Measurements from ENCODE around the gene APBA1. TPM values are rescaled to one million over a fixed set of nuclear protein-coding genes. Genes with fewer than 3 reads are reported as not detected.

The APBA1 gene
- total and polyA plus RNA-seq, 9 of the 15 experiments (the other 6 are each of a cell fraction or from before 2014, with no cell fraction given) = 0.01 to 0.02 TPM; not detected in 7

- H3K4me3 ChIP-seq = no peak overlapping the region
- peaks cover 0 to 8% of the 10 kb centered on the region in 2 experiments; a peak in 2 of 5 replicates for H3K27me3 ChIP-seq (ENCODE audit: control insufficient read depth in 2 of 2, insufficient read depth in 2 of 2, low read length in 2 of 2)
- H3K36me3 ChIP-seq (ENCODE audit: control insufficient read depth, insufficient read depth, low read length) = no peaks in the 10 kb centered on the region
- in situ Hi-C loops (cut with MboI) = no loop called here
- intact Hi-C loops (cut with micrococcal nuclease) = no loop called here
- ATAC-seq = no peak
- no peak overlapping the region for H3K27ac ChIP-seq (ENCODE audit: extremely low read depth, low read depth, low read length)
- no peak overlapping the region for H3K9ac ChIP-seq (ENCODE audit: insufficient read depth in 1 of 2, low read depth in 2 of 2, low read length in 2 of 2)
- no peak for DNase-seq (ENCODE audit: extremely low read depth in 1 of 4, low spot score in 3 of 4)
- FAIRE-seq = no peak
- CTCF ChIA-PET (ENCODE audit: low intra/inter-chr PET ratio) = no interaction called here
- no peaks in the 10 kb centered on the region for H3K4me1 ChIP-seq (replicated peaks in 1 of 2; ENCODE audit: control insufficient read depth in 2 of 2, insufficient read depth in 2 of 2, low read length in 2 of 2)
- no peaks in the 10 kb centered on the region for H3K79me2 ChIP-seq (ENCODE audit: control insufficient read depth, insufficient read depth, low read length)
- no peaks in the 10 kb centered on the region for H3K9me3 ChIP-seq (replicated peaks; ENCODE audit: control insufficient read depth, insufficient read depth, low read depth, low read length)
- no peaks in the 10 kb centered on the region for H3K9me1 ChIP-seq (ENCODE audit: control insufficient read depth, insufficient read depth, low read length)
- no peak overlapping the region for H3K4me2 ChIP-seq (ENCODE audit: insufficient read depth, low read length)
- H2AFZ ChIP-seq (ENCODE audit: low read depth, low read length) = no peak overlapping the region
- POLR2A ChIA-PET = no interaction called here
- no peaks in the 10 kb centered on the region for H4K20me1 ChIP-seq (replicated peaks; ENCODE audit: control insufficient read depth, insufficient read depth, low read length)
- no TSS peak for BruUV-seq (replicated peaks)
- WGBS (ENCODE audit: insufficient coverage, low coverage, missing lambda C conversion rate) = 0% methylated on average over 7 of the region's 10 CpGs
- TF ChIP-seq ZC3H11A (IDR thresholded peaks at IDR 0.05; ENCODE audit: low read depth, low read length) = no peak
- TF ChIP-seq, protein P1, sequence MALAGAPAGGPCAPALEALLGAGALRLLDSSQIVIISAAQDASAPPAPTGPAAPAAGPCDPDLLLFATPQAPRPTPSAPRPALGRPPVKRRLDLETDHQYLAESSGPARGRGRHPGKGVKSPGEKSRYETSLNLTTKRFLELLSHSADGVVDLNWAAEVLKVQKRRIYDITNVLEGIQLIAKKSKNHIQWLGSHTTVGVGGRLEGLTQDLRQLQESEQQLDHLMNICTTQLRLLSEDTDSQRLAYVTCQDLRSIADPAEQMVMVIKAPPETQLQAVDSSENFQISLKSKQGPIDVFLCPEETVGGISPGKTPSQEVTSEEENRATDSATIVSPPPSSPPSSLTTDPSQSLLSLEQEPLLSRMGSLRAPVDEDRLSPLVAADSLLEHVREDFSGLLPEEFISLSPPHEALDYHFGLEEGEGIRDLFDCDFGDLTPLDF (CRISPR knock-in tag; IDR thresholded peaks at IDR 0.05) = no peak
- no peak for TF ChIP-seq HNRNPLL (IDR thresholded peaks at IDR 0.05; ENCODE audit: low read depth, low read length, poor library complexity, severe bottlenecking)
- no peak for TF ChIP-seq ZKSCAN1 (IDR thresholded peaks at IDR 0.05; ENCODE audit: low read depth, low read length)
- no peak for TF ChIP-seq CREB1 (IDR thresholded peaks at IDR 0.05)
- TF ChIP-seq CREB1 (CRISPR knock-in tag; IDR thresholded peaks at IDR 0.05) = no peak
- no peak for TF ChIP-seq SETDB1 (IDR thresholded peaks at IDR 0.05; ENCODE audit: low read length)
- no peak for TF ChIP-seq JUN (IDR thresholded peaks at IDR 0.05; ENCODE audit: borderline replicate concordance, low read depth, low read length)
- TF ChIP-seq JUN (CRISPR knock-in tag; IDR thresholded peaks at IDR 0.05; ENCODE audit: borderline replicate concordance) = no peak
- TF ChIP-seq, protein P2, sequence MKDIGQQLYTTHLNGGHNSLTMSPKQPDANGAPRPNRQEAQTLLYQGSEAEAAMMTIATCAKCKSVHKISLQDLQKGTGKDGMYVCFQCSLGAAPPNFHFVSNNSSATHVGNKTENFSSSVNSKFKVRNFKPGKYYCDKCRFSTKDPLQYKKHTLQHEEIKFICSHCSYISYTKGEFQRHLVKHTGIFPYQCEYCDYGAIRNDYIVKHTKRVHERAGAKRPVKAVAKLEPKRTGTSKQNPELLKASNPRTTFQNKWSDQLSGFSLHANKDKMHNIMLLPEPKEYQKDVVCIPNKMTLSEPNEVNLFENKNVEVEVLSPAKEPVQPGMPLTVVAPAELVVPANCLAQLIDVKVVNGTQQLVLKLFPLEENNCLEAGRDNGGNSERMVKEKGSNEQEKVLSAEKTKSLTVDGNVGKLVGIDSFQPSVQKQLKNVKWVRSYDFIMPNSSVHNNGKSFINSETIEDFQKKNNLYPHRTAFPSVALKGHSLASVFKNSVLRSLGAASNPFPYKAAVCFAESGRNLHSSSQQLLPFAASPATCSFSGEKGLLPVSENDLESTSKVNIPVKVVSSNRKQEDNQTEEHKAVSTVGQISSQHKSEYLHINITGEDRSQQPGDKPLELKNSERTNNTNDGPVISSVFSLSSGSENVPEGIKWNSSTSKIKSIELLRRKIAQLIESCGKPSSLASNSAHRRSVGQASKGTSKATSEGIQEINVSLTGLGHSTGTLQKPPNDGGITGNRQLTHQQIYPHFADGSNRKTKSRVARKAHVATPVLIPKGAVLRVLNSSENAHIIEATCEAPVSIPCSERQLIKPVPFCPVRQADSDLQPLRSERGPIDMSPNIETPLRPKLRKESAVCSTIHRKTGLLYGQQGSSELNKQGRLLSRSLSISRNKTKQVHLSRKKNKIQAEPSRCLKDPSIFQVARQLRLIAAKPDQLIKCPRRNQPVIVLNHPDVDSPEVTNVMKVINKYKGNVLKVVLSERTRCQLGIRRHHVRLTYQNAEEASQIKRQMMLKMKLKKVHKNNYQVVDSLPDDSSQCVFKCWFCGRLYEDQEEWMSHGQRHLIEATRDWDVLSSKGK (CRISPR knock-in tag; IDR thresholded peaks at IDR 0.05) = no peak
- TF ChIP-seq RBM14 (IDR thresholded peaks at IDR 0.05; ENCODE audit: borderline replicate concordance, insufficient read depth, low read depth, low read length) = no peak
- TF ChIP-seq ZNF197 (CRISPR knock-in tag; IDR thresholded peaks at IDR 0.05; ENCODE audit: low read depth) = no peak
- no peak for TF ChIP-seq ZSCAN29 (IDR thresholded peaks at IDR 0.05)
Observed at GRCh38 chr9:69604568-69605219, 67.5 kb downstream of the APBA1 start.
